K562 (cell line): Measurements from ENCODE around the gene PRSS37. TPM values are rescaled to one million over a fixed set of nuclear protein-coding genes. Genes with fewer than 3 reads are reported as not detected.

Experiments
- ATAC-seq: fragments of 200-7000 bp; cut with Tn5 transposase; 3 replicates; pipeline ENCODE4 v1.9.1; 2020; ENCODE audit warnings: moderate library complexity
- BruUV-seq: library from RNA; stranded (reverse); fragments of 400-500 nt; replicated peaks from 2 replicates; lab custom pipeline; 2021; lab: Mats Ljungman, UMichigan
- CTCF ChIA-PET: fragments of 300-600 bp; formaldehyde crosslinking; extraction: SDS; loops from one replicate; lab custom pipeline; 2021; ENCODE audit warnings: low intra/inter-chr PET ratio; lab: Yijun Ruan, JAX
- POLR2A ChIA-PET: fragments of 300-600, 350-650 bp; sonication (Branson Sonifier 250); formaldehyde crosslinking; extraction: SDS; loops from one replicate; lab custom pipeline; 2021; ENCODE audit warnings: antibody characterized with exemption, inconsistent platforms; lab: Yijun Ruan, JAX
- DNase-seq, 4 experiments: peaks; one replicate each; pipeline versions ENCODE4 v3.0.0 to v3.0.0-alpha.2; 2011 to 2018; ENCODE audit warnings: low spot score in 3 of 4, mixed read lengths in 3 of 4; ENCODE audit errors: extremely low read depth in 1 of 4
- FAIRE-seq: peaks from 2 replicates; lab custom pipeline; 2011; peaks lifted over from hg19 to GRCh38; lab: Jason Lieb, UNC
- H2AFZ ChIP-seq: 2 replicates; pipeline ENCODE4 v1.6.0; 2011; ENCODE audit warnings: low read depth, low read length, control low read depth, inconsistent platforms
- H3K27ac ChIP-seq: fragments of 200-600 bp; 3 replicates; pipeline ENCODE4 v1.8.0; 2011; ENCODE audit warnings: low read depth, mild to moderate bottlenecking, control low read depth, inconsistent platforms, low read length, moderate library complexity, mixed read lengths; ENCODE audit errors: extremely low read depth
- H3K27me3 ChIP-seq, 2 experiments: fragments of 300-600 bp in 1 of 2; 2 replicates in 1 of 2; 3 replicates in 1 of 2; pipeline versions ENCODE4 v1.6.0 to v1.8.0; 2011; ENCODE audit warnings: inconsistent platforms in 2 of 2, low read length in 2 of 2, mild to moderate bottlenecking in 1 of 2, mixed read lengths in 1 of 2, moderate library complexity in 1 of 2; ENCODE audit not compliant: control insufficient read depth in 2 of 2, insufficient read depth in 2 of 2
- H3K36me3 ChIP-seq: fragments of 300-600 bp; 3 replicates; pipeline ENCODE4 v1.8.0; 2011; ENCODE audit warnings: mild to moderate bottlenecking, low read length, inconsistent platforms; ENCODE audit not compliant: control insufficient read depth, insufficient read depth
- H3K4me1 ChIP-seq, 2 experiments: fragments of 200-600 bp in 1 of 2; replicated peaks in 1 of 2; 2 replicates in 1 of 2; 3 replicates in 1 of 2; pipeline versions ENCODE4 v1.5.1 to v1.8.0; 2011; ENCODE audit warnings: inconsistent platforms in 2 of 2, low read length in 2 of 2, mild to moderate bottlenecking in 1 of 2, mixed read lengths in 1 of 2, moderate library complexity in 1 of 2; ENCODE audit not compliant: control insufficient read depth in 2 of 2, insufficient read depth in 2 of 2
- H3K4me2 ChIP-seq: 2 replicates; pipeline ENCODE4 v1.6.1; 2011; ENCODE audit warnings: low read length, control low read depth, inconsistent platforms, mixed read lengths; ENCODE audit not compliant: insufficient read depth
- H3K4me3 ChIP-seq: fragments of 200-600 bp; sonication (generic), shearing (Covaris generic); 2 replicates; pipeline ENCODE4 v1.5.1; 2016; ENCODE audit warnings: control low read depth, inconsistent platforms
- H3K79me2 ChIP-seq: fragments of 200-600 bp; 3 replicates; pipeline ENCODE4 v1.8.0; 2011; ENCODE audit warnings: low read length, inconsistent platforms; ENCODE audit not compliant: control insufficient read depth, insufficient read depth
- H3K9ac ChIP-seq, 2 experiments: 2 replicates each; pipeline versions ENCODE4 v1.6.0 to v1.6.1; 2011; ENCODE audit warnings: low read depth in 2 of 2, low read length in 2 of 2, control low read depth in 1 of 2, inconsistent platforms in 1 of 2, mild to moderate bottlenecking in 1 of 2, mixed read lengths in 1 of 2; ENCODE audit not compliant: insufficient read depth in 1 of 2
- H3K9me1 ChIP-seq: one replicate; pipeline ENCODE4 v1.6.0; 2011; ENCODE audit warnings: inconsistent platforms, mild to moderate bottlenecking, low read length, moderate library complexity; ENCODE audit not compliant: control insufficient read depth, insufficient read depth
- H3K9me3 ChIP-seq: replicated peaks from 2 replicates; pipeline ENCODE4 v1.5.1; 2011; ENCODE audit warnings: low read depth, low read length, inconsistent platforms; ENCODE audit not compliant: control insufficient read depth, insufficient read depth
- H4K20me1 ChIP-seq: replicated peaks from 2 replicates; pipeline ENCODE4 v1.6.1; 2011; ENCODE audit warnings: low read length, inconsistent platforms, mixed read lengths; ENCODE audit not compliant: control insufficient read depth, insufficient read depth
- EGR1 ChIP-seq: fragments of 450-650 bp; conservative IDR thresholded peaks from 2 replicates; pipeline ENCODE4 v1.6.1; 2017; ENCODE audit warnings: mild to moderate bottlenecking
- ETV1 ChIP-seq: fragments of 450-650 bp; conservative IDR thresholded peaks from 2 replicates; pipeline ENCODE4 v1.6.1; 2016; ENCODE audit warnings: missing genetic modification characterization, control low read depth, low read depth, missing compliant biosample characterization
- OTX1 ChIP-seq: fragments of 450-650 bp; formaldehyde crosslinking; IDR thresholded peaks from 2 replicates; pipeline ENCODE4 v1.4.0; 2022; ENCODE audit warnings: mild to moderate bottlenecking
- TAF9B ChIP-seq: fragments of 450-650 bp; IDR thresholded peaks from 2 replicates; pipeline ENCODE4 v1.6.1; 2018; ENCODE audit warnings: mild to moderate bottlenecking; ENCODE audit not compliant: partially characterized antibody
- ZBTB49 ChIP-seq: sonication (generic); formaldehyde crosslinking; IDR thresholded peaks from 2 replicates; pipeline ENCODE4 v1.8.0; 2022; ENCODE audit warnings: missing genetic modification reagents, mild to moderate bottlenecking, borderline replicate concordance
- ZNF175 ChIP-seq: fragments of 200-800 bp; sonication (Bioruptor generic); IDR thresholded peaks from 2 replicates; pipeline ENCODE4 v1.6.1; 2016; ENCODE audit warnings: low read depth, mild to moderate bottlenecking, missing genetic modification characterization, missing compliant biosample characterization
- ZNF77 ChIP-seq: fragments of 250-450 bp; sonication (Bioruptor Pico); IDR thresholded peaks from 2 replicates; pipeline ENCODE4 v1.5.0; 2020
- WGBS: fragments of 100-300 bp; shearing (Covaris generic); methylation state at CpG from one replicate; pipeline ENCODE4 v1.1.6; 2016; ENCODE audit warnings: low coverage, mixed read lengths; ENCODE audit not compliant: insufficient coverage; ENCODE audit errors: missing lambda C conversion rate; 5-methylcytosine and 5-hydroxymethylcytosine counted together
- in situ Hi-C: fragments of 300-500 bp; cut with MboI; formaldehyde crosslinking; loops from 4 replicates; pipeline ENCODE4 v1.15.0; 2018; ENCODE audit warnings: inconsistent platforms, mixed read lengths
- intact Hi-C: fragments of 100-400 bp; cut with micrococcal nuclease; formaldehyde crosslinking; loops from 2 replicates; pipeline ENCODE4 v1.14.2; 2022
- polyA plus RNA-seq, 8 experiments: library from polyadenylated mRNA; depleted of rRNA in 4 of 8; stranded (reverse) in 5 of 8; unstranded in 3 of 8; fragments of >200 nt; fragmentation: Nextera tagmentation in 2 of 8; fragmentation: Illumina TruSeq in 1 of 8; extraction: Ambion mirVana in 2 of 8; extraction: Trizol in 1 of 8; gene quantifications; 2 replicates each; pipeline versions ENCODE4 v1.2.1 to v1.2.3, GENCODE V29; 2011 to 2014; ENCODE audit warnings: inconsistent platforms in 1 of 8, missing spikeins in 1 of 8
- total RNA-seq, 7 experiments: library from RNA; depleted of rRNA in 6 of 7; stranded (reverse); fragments of >200 nt in 6 of 7; fragmentation: Illumina TruSeq in 2 of 7; extraction: Trizol in 2 of 7; gene quantifications; 2 replicates each; pipeline versions ENCODE4 v1.2.1 to v1.2.3, GENCODE V29; 2011 to 2021; ENCODE audit warnings: low replicate concordance in 1 of 7
- TF ChIP-seq, protein P1 (sequence below): fragments of 250-450 bp; sonication (Bioruptor Pico); IDR thresholded peaks from 2 replicates; pipeline ENCODE4 v1.5.0; 2020; ENCODE audit warnings: mild to moderate bottlenecking
- TF ChIP-seq, protein P2 (sequence below), 2 experiments: fragments of 450-650 bp in 1 of 2; sonication (generic) in 1 of 2; formaldehyde crosslinking in 1 of 2; IDR thresholded peaks in 1 of 2; conservative IDR thresholded peaks in 1 of 2; 2 replicates each; pipeline versions ENCODE4 v1.6.1 to v1.8.1; 2016 to 2023; ENCODE audit warnings: mild to moderate bottlenecking in 2 of 2, moderate library complexity in 2 of 2, inconsistent platforms in 1 of 2, missing genetic modification reagents in 1 of 2

Gene PRSS37
- total and polyA plus RNA-seq, 9 of the 15 experiments (the other 6 are each of a cell fraction or from before 2014, with no cell fraction given): not detected

GRCh38 chr7:141876371-141876770, 35.1 kb upstream of the PRSS37 start (continued):
- TF ChIP-seq TAF9B: no peak
- TF ChIP-seq, protein P1, sequence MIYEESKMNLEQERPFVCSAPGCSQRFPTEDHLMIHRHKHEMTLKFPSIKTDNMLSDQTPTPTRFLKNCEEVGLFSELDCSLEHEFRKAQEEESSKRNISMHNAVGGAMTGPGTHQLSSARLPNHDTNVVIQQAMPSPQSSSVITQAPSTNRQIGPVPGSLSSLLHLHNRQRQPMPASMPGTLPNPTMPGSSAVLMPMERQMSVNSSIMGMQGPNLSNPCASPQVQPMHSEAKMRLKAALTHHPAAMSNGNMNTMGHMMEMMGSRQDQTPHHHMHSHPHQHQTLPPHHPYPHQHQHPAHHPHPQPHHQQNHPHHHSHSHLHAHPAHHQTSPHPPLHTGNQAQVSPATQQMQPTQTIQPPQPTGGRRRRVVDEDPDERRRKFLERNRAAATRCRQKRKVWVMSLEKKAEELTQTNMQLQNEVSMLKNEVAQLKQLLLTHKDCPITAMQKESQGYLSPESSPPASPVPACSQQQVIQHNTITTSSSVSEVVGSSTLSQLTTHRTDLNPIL: no peak
- no peak for TF ChIP-seq EGR1
- TF ChIP-seq OTX1 (CRISPR knock-in tag): no peak
- TF ChIP-seq ZBTB49 (CRISPR knock-in tag): no peak
- no peak for TF ChIP-seq ETV1
- TF ChIP-seq ZNF77 (CRISPR knock-in tag): no peak

DNA sequence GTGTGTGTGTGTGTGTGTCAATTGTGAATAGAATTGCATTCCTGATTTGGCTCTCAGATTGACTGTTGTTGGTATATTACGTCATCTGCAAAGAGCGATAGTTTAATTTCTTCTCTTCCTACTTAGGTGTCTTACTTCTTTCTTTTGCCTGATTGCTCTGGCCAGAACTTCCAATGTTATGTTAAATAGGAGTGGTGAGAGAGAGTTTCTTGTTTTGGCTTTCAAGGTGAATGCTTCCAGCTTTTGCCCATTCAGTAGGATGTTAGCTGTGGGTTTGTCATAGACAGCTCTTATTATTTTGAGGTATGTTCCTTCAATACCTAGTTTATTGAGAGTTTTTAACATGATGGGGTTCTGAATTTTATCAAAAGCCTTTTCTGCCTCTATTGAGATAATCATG, 34.2 kb upstream of the PRSS37 start:
- FAIRE-seq (no peak), DNase-seq (no peak), ATAC-seq (no peak)
- no peak overlapping the region for H3K27ac ChIP-seq
- H3K9ac ChIP-seq: no peak overlapping the region
- intact Hi-C loops (no loop called here), in situ Hi-C loops (no loop called here)
- no peaks in the 10 kb centered on the region for H3K9me1 ChIP-seq
- BruUV-seq: no TSS peak
- no peaks in the 10 kb centered on the region for H3K9me3 ChIP-seq
- TF ChIP-seq, protein P2, sequence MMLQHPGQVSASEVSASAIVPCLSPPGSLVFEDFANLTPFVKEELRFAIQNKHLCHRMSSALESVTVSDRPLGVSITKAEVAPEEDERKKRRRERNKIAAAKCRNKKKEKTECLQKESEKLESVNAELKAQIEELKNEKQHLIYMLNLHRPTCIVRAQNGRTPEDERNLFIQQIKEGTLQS (IDR thresholded peaks at IDR 0.05): peak; percentile 36; the same call in 1 of the 2 replicates
- TF ChIP-seq, protein P2 (CRISPR knock-in tag; conservative IDR thresholded peaks at IDR 0.05): no peak
- no peak for TF ChIP-seq ZNF175 (CRISPR knock-in tag)
- no peaks in the 10 kb centered on the region for H3K79me2 ChIP-seq
- ChIA-PET POLR2A (interaction anchor here (1.1 kb wide), 1 partner anchor 175 kb away, joined by 3 read pairs; no protein-coding TSS in a partner anchor), CTCF (no interaction called here)
- no peaks in the 10 kb centered on the region for H3K4me1 ChIP-seq
- no peak overlapping the region for H2AFZ ChIP-seq
- H3K27me3 ChIP-seq: no peaks in the 10 kb centered on the region
- H4K20me1 ChIP-seq: no peaks in the 10 kb centered on the region
- no peak overlapping the region for H3K4me2 ChIP-seq
- WGBS: 0% methylated on average over 2 of the region's 2 CpGs
- H3K4me3 ChIP-seq: no peak overlapping the region
- no peaks in the 10 kb centered on the region for H3K36me3 ChIP-seq
